SH-SY5Y (cell line): ENCODE measurements around the gene HMCN2.

Experiments
- GATA2 ChIP-seq: IDR thresholded peaks from 2 replicates; pipeline ENCODE4 v1.6.1; 2011; ENCODE audit warnings: mild to moderate bottlenecking, low read depth, low read length
- GATA3 ChIP-seq: IDR thresholded peaks from 2 replicates; pipeline ENCODE4 v1.6.1; 2011; ENCODE audit warnings: low read depth, mild to moderate bottlenecking, low read length, moderate library complexity

The HMCN2 gene

DNA sequence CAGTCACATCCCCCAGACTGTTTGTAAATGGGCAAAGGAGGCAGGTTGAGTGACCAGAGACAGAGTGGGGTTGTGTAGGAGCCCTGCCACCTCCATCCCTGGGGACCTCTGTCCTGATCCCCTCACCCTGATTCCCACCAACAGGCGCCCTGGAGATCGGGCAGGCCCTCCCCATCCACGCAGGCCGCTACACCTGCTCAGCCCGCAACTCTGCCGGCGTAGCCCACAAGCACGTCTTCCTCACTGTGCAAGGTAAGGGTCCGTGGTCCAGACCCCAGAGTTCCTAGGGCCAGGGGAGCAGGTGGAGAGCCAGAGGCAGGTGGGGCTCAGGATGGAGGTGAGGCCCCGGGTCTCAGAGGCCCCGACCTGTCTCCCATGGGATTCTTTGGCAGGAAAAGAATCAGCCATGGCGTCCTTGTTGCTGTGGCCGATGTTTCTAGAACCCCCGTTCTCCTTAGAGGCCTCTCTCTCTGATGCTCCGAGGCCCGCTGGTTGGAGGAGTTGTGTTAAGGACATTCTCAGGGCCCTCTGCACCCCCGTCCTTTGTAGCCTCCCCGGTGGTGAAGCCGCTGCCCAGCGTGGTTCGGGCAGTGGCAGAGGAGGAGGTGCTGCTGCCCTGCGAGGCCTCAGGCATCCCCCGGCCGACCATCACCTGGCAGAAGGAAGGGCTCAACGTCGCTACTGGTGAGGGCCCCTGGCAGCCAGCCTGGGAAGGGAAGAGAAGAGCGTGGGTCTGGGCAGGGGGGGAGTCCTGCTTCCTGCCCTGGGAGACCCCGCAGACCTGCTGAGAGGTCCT lies 137.3 kb downstream of the HMCN2 start:
- TF ChIP-seq GATA2 (no peak), GATA3 (no peak)

GRCh38 chr9:130405657-130406257 lies 140.2 kb downstream of the HMCN2 start:
- no peak for TF ChIP-seq GATA3
- TF ChIP-seq GATA2, result no peak

GRCh38 chr9:130406278-130406895 lies 140.8 kb downstream of the HMCN2 start:
- TF ChIP-seq GATA2 (no peak), GATA3 (no peak)

GRCh38 chr9:130407916-130408663 lies 142.5 kb downstream of the HMCN2 start:
- TF ChIP-seq GATA2, result no peak
- no peak for TF ChIP-seq GATA3

DNA sequence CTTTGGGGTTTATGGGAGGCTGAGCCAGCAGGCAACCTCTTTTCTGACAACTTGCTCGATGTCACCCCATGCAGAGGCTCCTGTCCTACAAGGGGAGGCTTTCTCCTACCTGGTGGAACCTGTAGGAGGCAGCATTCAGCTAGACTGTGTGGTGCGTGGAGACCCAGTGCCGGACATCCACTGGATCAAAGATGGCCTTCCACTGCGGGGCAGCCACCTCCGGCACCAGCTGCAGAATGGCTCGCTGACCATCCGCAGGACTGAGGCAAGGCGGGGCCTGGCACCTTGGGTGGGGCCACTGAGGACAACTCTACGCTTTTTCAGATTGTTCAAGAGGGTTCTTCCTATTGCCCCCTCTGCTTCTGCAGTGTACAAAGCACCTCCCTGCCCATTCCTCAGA lies 143.1 kb downstream of the HMCN2 start:
- TF ChIP-seq GATA2, result no peak
- TF ChIP-seq GATA3, result no peak

- no peak for TF ChIP-seq GATA2
- TF ChIP-seq GATA3, result no peak
These were observed 143.7 kb downstream of the HMCN2 start for GRCh38 chr9:130409246-130409645.

DNA sequence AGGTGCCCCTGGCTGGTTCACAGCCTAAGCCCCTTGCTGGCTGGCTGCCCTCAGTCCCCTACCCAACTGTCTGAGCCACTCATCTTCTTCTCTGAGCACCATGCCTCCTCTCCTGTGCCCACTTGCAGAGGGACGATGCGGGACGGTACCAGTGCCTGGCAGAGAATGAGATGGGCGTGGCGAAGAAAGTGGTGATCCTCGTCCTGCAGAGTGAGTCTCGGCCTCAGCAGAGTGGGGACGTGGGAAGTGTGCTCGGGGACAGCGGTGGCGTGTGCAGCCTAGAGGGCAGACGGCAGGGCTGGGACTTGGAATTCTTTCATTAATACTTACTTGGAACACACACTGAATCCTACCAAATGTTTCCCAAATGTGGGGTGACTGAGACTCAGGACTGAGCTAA lies 144.9 kb downstream of the HMCN2 start:
- TF ChIP-seq GATA3 (no peak), GATA2 (no peak)

- no peak for TF ChIP-seq GATA3
These were observed 146.0 kb downstream of the HMCN2 start for GRCh38 chr9:130411566-130411915.

GRCh38 chr9:130414081-130414731 lies 148.6 kb downstream of the HMCN2 start:
- TF ChIP-seq GATA2, result no peak
- TF ChIP-seq GATA3, result no peak

DNA sequence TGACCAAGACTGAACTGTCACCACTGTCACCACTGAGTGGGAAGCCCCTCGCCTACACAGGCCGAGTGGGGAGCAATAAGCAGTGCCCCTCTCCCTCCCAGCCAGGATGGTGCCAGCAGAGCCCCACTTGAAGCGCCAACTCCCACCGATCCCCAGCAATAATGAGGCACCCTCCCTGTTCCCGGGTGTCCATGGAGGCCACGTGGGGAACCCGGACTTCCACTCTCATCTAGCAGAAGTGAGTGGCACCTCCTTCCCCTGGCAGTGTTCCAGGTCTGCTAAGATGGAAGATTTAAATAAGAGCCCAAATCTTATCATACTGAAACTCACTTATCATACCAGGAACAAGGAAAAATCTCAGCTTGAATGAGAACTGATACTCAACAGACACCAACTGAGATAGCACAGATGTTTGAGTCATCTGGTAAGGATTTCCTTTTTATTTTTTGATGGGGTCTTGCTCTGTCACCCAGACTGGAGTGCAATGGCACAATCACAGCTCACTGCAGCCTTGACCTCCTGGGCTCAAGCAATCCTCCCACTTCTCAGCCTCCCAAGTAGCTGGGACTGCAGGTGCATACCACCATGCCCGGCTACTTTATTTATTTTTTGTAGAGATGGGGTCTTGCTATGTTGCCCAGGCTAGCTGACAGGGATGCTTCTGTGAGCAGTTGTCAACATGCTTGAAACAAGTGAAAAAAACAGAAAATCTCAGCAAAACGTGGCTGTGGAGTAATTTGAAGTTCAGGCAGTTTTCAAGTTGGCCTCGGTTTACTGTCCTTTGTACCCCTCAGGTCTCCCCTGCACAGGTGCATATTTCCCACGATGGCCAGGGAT lies 149.6 kb downstream of the HMCN2 start:
- TF ChIP-seq GATA2, result peak; percentile 55; the same call in 1 of the 2 replicates
- TF ChIP-seq GATA3, result no peak

DNA sequence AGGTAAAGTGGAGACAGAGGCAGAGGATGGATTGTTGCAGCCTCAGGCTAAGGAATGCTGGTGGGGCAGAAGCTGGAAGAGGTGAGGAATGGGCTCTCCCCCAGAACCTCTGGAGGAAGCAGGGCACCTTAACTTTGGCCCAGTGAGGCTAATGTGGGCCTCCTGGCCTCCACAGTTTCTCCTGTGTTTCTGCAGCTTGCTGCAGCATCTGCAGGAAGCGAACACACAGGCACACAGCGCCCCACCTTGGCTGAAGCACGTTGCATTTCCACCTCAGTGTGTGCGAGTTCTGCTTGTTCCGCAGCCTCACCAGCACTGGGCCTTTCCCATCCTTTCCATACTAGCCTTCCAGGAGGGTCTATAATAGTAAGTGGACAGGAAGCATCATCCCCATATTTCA lies 152.0 kb downstream of the HMCN2 start:
- TF ChIP-seq GATA3 (no peak), GATA2 (no peak)

DNA sequence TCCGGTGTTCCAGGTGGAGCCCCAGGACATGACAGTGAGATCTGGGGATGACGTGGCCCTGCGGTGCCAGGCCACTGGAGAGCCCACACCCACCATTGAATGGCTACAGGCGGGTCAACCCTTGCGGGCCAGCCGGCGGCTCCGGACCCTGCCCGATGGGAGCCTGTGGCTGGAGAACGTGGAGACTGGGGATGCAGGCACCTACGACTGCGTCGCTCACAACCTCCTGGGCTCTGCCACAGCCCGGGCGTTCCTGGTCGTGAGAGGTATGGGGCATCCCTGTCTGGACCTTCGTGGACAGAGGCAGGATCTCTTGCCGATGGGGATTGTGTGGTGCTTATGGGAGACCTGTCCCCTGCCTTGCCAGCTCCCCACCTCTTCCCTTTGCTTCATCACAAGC lies 153.2 kb downstream of the HMCN2 start:
- TF ChIP-seq GATA3 (no peak), GATA2 (no peak)

GRCh38 chr9:130419521-130420035 lies 154.0 kb downstream of the HMCN2 start:
- no peak for TF ChIP-seq GATA2
- no peak for TF ChIP-seq GATA3
